Keratinocyte (primary cell): Measurements from ENCODE around the gene PDE8A. TPM values are rescaled to one million over a fixed set of nuclear protein-coding genes. Genes with fewer than 3 reads are reported as not detected.

ENCODE experiments used
- DNase-seq: peaks from one replicate; pipeline ENCODE4 v3.0.0-alpha.2; 2011; ENCODE audit warnings: low read depth, missing footprints, low spot score
- FAIRE-seq: peaks from 2 replicates; lab custom pipeline; 2011; peaks lifted over from hg19 to GRCh38; lab: Jason Lieb, UNC
- H2AFZ ChIP-seq: 2 replicates; pipeline ENCODE4 v1.6.0; 2012; ENCODE audit warnings: low read length, control low read depth, inconsistent platforms; ENCODE audit not compliant: control insufficient read depth
- H3K27ac ChIP-seq: 2 replicates; pipeline ENCODE4 v1.5.1; 2011; ENCODE audit warnings: low read length; ENCODE audit not compliant: control insufficient read depth, insufficient read depth
- H3K27me3 ChIP-seq: 3 replicates; pipeline ENCODE4 v1.6.0; 2011; ENCODE audit warnings: low read length; ENCODE audit not compliant: control insufficient read depth, insufficient read depth; ENCODE audit errors: extremely low read depth
- H3K36me3 ChIP-seq, 2 experiments: 2 replicates in 1 of 2; 3 replicates in 1 of 2; pipeline ENCODE4 v1.5.1; 2011; ENCODE audit warnings: low read length in 2 of 2, mild to moderate bottlenecking in 1 of 2; ENCODE audit not compliant: control insufficient read depth in 2 of 2, insufficient read depth in 2 of 2; ENCODE audit errors: extremely low read depth in 1 of 2
- H3K4me1 ChIP-seq: 3 replicates; pipeline ENCODE4 v1.5.1; 2011; ENCODE audit warnings: low read length; ENCODE audit not compliant: control insufficient read depth, insufficient read depth; ENCODE audit errors: extremely low read depth
- H3K4me2 ChIP-seq: 3 replicates; pipeline ENCODE4 v1.6.0; 2011; ENCODE audit warnings: low read depth, low read length; ENCODE audit not compliant: control insufficient read depth, insufficient read depth; ENCODE audit errors: extremely low read depth
- H3K4me3 ChIP-seq, 3 experiments: fragments of 200-600 bp in 1 of 3; sonication (generic) in 1 of 3; 2 replicates in 2 of 3; 3 replicates in 1 of 3; pipeline ENCODE4 v1.5.1; 2011 to 2016; ENCODE audit warnings: low read length in 3 of 3, mild to moderate bottlenecking in 3 of 3, control low read depth in 2 of 3, inconsistent platforms in 1 of 3, low read depth in 1 of 3, mixed read lengths in 1 of 3, mixed run types in 1 of 3, moderate library complexity in 1 of 3; ENCODE audit not compliant: control insufficient read depth in 2 of 3, insufficient read depth in 2 of 3; ENCODE audit errors: extremely low read depth in 1 of 3
- H3K79me2 ChIP-seq: 2 replicates; pipeline ENCODE4 v1.6.0; 2012; ENCODE audit warnings: low read length; ENCODE audit not compliant: control insufficient read depth, insufficient read depth
- H3K9ac ChIP-seq: 3 replicates; pipeline ENCODE4 v1.6.0; 2011; ENCODE audit warnings: low read length; ENCODE audit not compliant: control insufficient read depth, insufficient read depth; ENCODE audit errors: extremely low read depth
- H3K9me1 ChIP-seq: 3 replicates; pipeline ENCODE4 v1.6.0; 2011; ENCODE audit warnings: low read length; ENCODE audit not compliant: control insufficient read depth, insufficient read depth; ENCODE audit errors: extremely low read depth
- H3K9me3 ChIP-seq: 2 replicates; pipeline ENCODE4 v1.5.1; 2012; ENCODE audit warnings: low read depth, low read length; ENCODE audit not compliant: control insufficient read depth
- H4K20me1 ChIP-seq: 3 replicates; pipeline ENCODE4 v1.6.0; 2011; ENCODE audit warnings: low read length; ENCODE audit not compliant: control insufficient read depth, insufficient read depth; ENCODE audit errors: extremely low read depth
- CTCF ChIP-seq, 3 experiments: IDR thresholded peaks in 1 of 3; conservative IDR thresholded peaks in 1 of 3; optimal IDR thresholded peaks in 1 of 3; 2 replicates in 2 of 3; 3 replicates in 1 of 3; pipeline versions ENCODE3 to v1.5.1; 2011; ENCODE audit warnings: low read length in 3 of 3, mild to moderate bottlenecking in 3 of 3, moderate library complexity in 2 of 3, control low read depth in 1 of 3, inconsistent platforms in 1 of 3; ENCODE audit not compliant: insufficient read depth in 2 of 3; ENCODE audit errors: extremely low read depth in 1 of 3
- EZH2 ChIP-seq: IDR thresholded peaks from one replicate; pipeline ENCODE4 v1.6.1; 2012; ENCODE audit warnings: inconsistent platforms, mild to moderate bottlenecking, low read length, moderate library complexity
- dilution Hi-C: fragments of 300-500 bp; cut with MboI; formaldehyde crosslinking; loops from one replicate; pipeline ENCODE4 v1.7.0; 2020; ENCODE audit warnings: low sequenced_read_pairs; ENCODE audit not compliant: extremely low pct_ligation_motif_present
- polyA plus RNA-seq, 5 experiments: library from polyadenylated mRNA; depleted of rRNA in 3 of 5; stranded (reverse) in 3 of 5; stranded (forward) in 1 of 5; unstranded in 1 of 5; fragments of >200 nt; gene quantifications; 1 replicate in 1 of 5; 2 replicates in 3 of 5; 3 replicates in 1 of 5; pipeline versions ENCODE4 v1.2.1 to v1.2.3, GENCODE V29; 2011 to 2012; ENCODE audit warnings: missing spikeins in 2 of 5, low read depth in 1 of 5, low replicate concordance in 1 of 5

Gene PDE8A
- polyA plus RNA-seq, 1 donor (not counting 4 experiments of a cell fraction or from before 2014, with no cell fraction given): 24.1 TPM

- FAIRE-seq: no peak
- TF ChIP-seq EZH2: no peak
- TF ChIP-seq CTCF (optimal IDR thresholded peaks at IDR 0.05 in 1 of 3, IDR thresholded peaks at IDR 0.05 in 1 of 3, conservative IDR thresholded peaks at IDR 0.05 in 1 of 3; ENCODE audit: extremely low read depth in 1 of 3, insufficient read depth in 2 of 3, low read length in 3 of 3): no peak
Measured at GRCh38 chr15:84950570-84951111, 31.0 kb upstream of the PDE8A start.

DNA sequence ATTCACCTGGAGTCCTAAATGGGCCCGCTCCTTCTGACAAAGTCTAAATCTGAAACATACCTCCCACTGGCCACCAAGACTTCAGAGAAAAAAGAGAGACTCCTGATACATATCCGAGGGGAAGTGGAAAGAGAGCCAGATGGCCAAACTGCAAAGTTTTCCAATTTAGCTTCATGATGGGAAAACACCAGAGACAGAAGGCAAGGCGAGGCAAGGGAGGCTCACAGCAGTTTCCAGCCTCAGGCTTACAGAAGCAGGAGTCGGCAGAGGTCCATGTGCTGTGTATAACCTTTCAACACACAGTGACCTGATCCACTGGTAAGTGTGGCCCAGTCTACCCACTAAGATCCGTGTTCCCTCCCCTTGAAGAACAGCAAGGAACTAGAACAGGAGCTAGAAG lies 29.9 kb upstream of the PDE8A start:
- Histone ChIP-seq H3K27ac (no peak overlapping the region), H4K20me1 (no peaks in the 10 kb centered on the region), H3K79me2 (no peaks in the 10 kb centered on the region), H3K9ac (no peak overlapping the region), H3K9me1 (no peaks in the 10 kb centered on the region), H3K4me1 (peaks cover 11% of the 10 kb centered on the region), H3K4me2 (no peak overlapping the region), H2AFZ (no peak overlapping the region), H3K36me3 (no peaks in the 10 kb centered on the region), H3K27me3 (no peaks in the 10 kb centered on the region), H3K9me3 (no peaks in the 10 kb centered on the region), H3K4me3 (no peak overlapping the region)
- no peak for DNase-seq
- TF ChIP-seq EZH2: no peak
- TF ChIP-seq CTCF (optimal IDR thresholded peaks at IDR 0.05 in 1 of 3, IDR thresholded peaks at IDR 0.05 in 1 of 3, conservative IDR thresholded peaks at IDR 0.05 in 1 of 3; ENCODE audit: extremely low read depth in 1 of 3, insufficient read depth in 2 of 3, low read length in 3 of 3): no peak
- FAIRE-seq: no peak
- dilution Hi-C loops: no loop called here

More at GRCh38 chr15:84950570-84951111, 31.0 kb upstream of the PDE8A start:
- Histone ChIP-seq H2AFZ (no peak overlapping the region), H3K4me3 (no peak overlapping the region), H4K20me1 (no peaks in the 10 kb centered on the region), H3K9ac (no peak overlapping the region), H3K36me3 (no peaks in the 10 kb centered on the region), H3K79me2 (no peaks in the 10 kb centered on the region), H3K9me3 (no peaks in the 10 kb centered on the region), H3K4me1 (peaks cover 11% of the 10 kb centered on the region), H3K27ac (no peak overlapping the region), H3K4me2 (no peak overlapping the region), H3K9me1 (no peaks in the 10 kb centered on the region), H3K27me3 (no peaks in the 10 kb centered on the region)
- DNase-seq: no peak
- dilution Hi-C loops: no loop called here
